Breast epithelium (tissue), 3 donors: ENCODE data around the gene DONSON.

Experiments
- CTCF ChIP-seq, 3 donors: fragments of 450-650 bp; IDR thresholded peaks; one replicate each; pipeline ENCODE4 v1.5.1; 2016 to 2017; ENCODE audit warnings: antibody characterized with exemption in 3 of 3, mild to moderate bottlenecking in 3 of 3, moderate library complexity in 3 of 3
- POLR2A ChIP-seq: fragments of 450-650 bp; IDR thresholded peaks from one replicate; pipeline ENCODE4 v1.6.1; 2016; ENCODE audit warnings: antibody characterized with exemption, mild to moderate bottlenecking, moderate library complexity

DNA sequence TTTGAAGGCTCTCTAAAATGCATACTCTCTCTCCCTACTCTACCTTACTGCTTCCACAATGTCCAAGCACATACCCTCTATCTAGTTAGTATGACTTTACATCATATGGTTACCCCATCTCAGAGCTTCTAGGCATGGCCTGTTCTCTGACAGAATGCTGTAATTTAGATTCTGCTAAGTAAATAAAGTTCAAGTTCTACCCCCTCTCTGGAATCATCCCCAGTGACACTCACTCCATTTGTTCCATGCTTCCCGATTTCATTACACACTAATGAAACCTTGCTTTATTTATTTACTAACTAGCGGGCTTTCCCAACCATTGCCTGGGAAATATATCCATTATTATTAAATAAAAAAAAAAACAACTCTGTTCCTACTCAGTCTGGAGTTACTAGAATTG lies 45.8 kb upstream of the DONSON start:
- TF ChIP-seq CTCF (IDR thresholded peaks at IDR 0.05) = no peak
- TF ChIP-seq POLR2A = no peak
